Endothelial cell of umbilical vein (primary cell): ENCODE results near the gene BDH1. TPM values are rescaled to one million over a fixed set of nuclear protein-coding genes. Genes with fewer than 3 reads are reported as not detected.

Source experiments
- BruUV-seq: library from RNA; stranded (reverse); fragments of 400-500 nt; replicated peaks from 2 replicates; lab custom pipeline; 2021; lab: Mats Ljungman, UMichigan
- CTCF ChIA-PET: fragments of 300-600, 350-600 bp; sonication (Branson Sonifier 250); formaldehyde crosslinking; loops from one replicate; lab custom pipeline; 2021; ENCODE audit warnings: antibody characterized with exemption, inconsistent platforms; lab: Charles Lee
- POLR2A ChIA-PET: fragments of 300-600, 350-600 bp; sonication (Branson Sonifier 250); formaldehyde crosslinking; loops from one replicate; lab custom pipeline; 2021; ENCODE audit warnings: antibody characterized with exemption, inconsistent platforms; lab: Charles Lee
- DNase-seq: peaks from one replicate; pipeline ENCODE4 v3.0.0-alpha.2; 2011; ENCODE audit warnings: low read depth, low spot score
- FAIRE-seq: peaks from 2 replicates; lab custom pipeline; 2011; peaks lifted over from hg19 to GRCh38; lab: Jason Lieb, UNC
- H2AFZ ChIP-seq: 2 replicates; pipeline ENCODE4 v1.6.0; 2012; ENCODE audit warnings: low read depth, low read length, control low read depth, inconsistent platforms
- H3K27ac ChIP-seq: 2 replicates; pipeline ENCODE4 v1.5.1; 2011; ENCODE audit warnings: low read depth, mild to moderate bottlenecking, control low read depth, low read length, moderate library complexity; ENCODE audit not compliant: insufficient read depth
- H3K27me3 ChIP-seq, 2 experiments: 2 replicates each; pipeline versions ENCODE4 v1.6.0 to v1.6.1; 2011; ENCODE audit warnings: low read length in 2 of 2, mixed read lengths in 1 of 2; ENCODE audit not compliant: control insufficient read depth in 2 of 2, insufficient read depth in 2 of 2
- H3K36me3 ChIP-seq, 2 experiments: 2 replicates in 1 of 2; 3 replicates in 1 of 2; pipeline ENCODE4 v1.5.1; 2011; ENCODE audit warnings: low read length in 2 of 2, mild to moderate bottlenecking in 1 of 2, moderate library complexity in 1 of 2; ENCODE audit not compliant: control insufficient read depth in 2 of 2, insufficient read depth in 2 of 2; ENCODE audit errors: extremely low read depth in 1 of 2
- H3K4me1 ChIP-seq: 3 replicates; pipeline ENCODE4 v1.5.1; 2011; ENCODE audit warnings: mild to moderate bottlenecking, low read length; ENCODE audit not compliant: control insufficient read depth, insufficient read depth; ENCODE audit errors: extremely low read depth
- H3K4me2 ChIP-seq: 2 replicates; pipeline ENCODE4 v1.6.1; 2011; ENCODE audit warnings: low read length, control low read depth, mixed read lengths; ENCODE audit not compliant: insufficient read depth
- H3K4me3 ChIP-seq, 3 experiments: fragments of 200-600 bp in 1 of 3; sonication (generic), shearing (Covaris generic) in 1 of 3; replicated peaks in 1 of 3; 2 replicates each; pipeline ENCODE4 v1.5.1; 2011 to 2016; ENCODE audit warnings: control low read depth in 3 of 3, low read length in 3 of 3, mild to moderate bottlenecking in 2 of 3, inconsistent platforms in 1 of 3, low read depth in 1 of 3, moderate library complexity in 1 of 3; ENCODE audit not compliant: insufficient read depth in 1 of 3
- H3K79me2 ChIP-seq: 2 replicates; pipeline ENCODE4 v1.6.0; 2012; ENCODE audit warnings: low read length, inconsistent platforms; ENCODE audit not compliant: control insufficient read depth, insufficient read depth
- H3K9ac ChIP-seq: replicated peaks from 2 replicates; pipeline ENCODE3; 2011; ENCODE audit warnings: low read length, control low read depth; ENCODE audit not compliant: insufficient read depth; ENCODE audit errors: extremely low read depth
- H3K9me1 ChIP-seq: replicated peaks from 3 replicates; pipeline ENCODE4 v1.6.0; 2011; ENCODE audit warnings: mild to moderate bottlenecking, low read length; ENCODE audit not compliant: control insufficient read depth, insufficient read depth; ENCODE audit errors: extremely low read depth
- H3K9me3 ChIP-seq: replicated peaks from 2 replicates; pipeline ENCODE4 v1.5.1; 2012; ENCODE audit warnings: low read length, inconsistent platforms; ENCODE audit not compliant: control insufficient read depth, insufficient read depth
- H4K20me1 ChIP-seq: replicated peaks from 2 replicates; pipeline ENCODE3; 2011; ENCODE audit warnings: mild to moderate bottlenecking, low read length; ENCODE audit not compliant: control insufficient read depth, insufficient read depth; ENCODE audit errors: extremely low read depth
- CTCF ChIP-seq, 2 donors: IDR thresholded peaks; 1 replicate in 1 of 2; 2 replicates in 1 of 2; pipeline ENCODE4 v1.5.1; 2011; ENCODE audit warnings: low read length in 2 of 2, mild to moderate bottlenecking in 2 of 2, moderate library complexity in 2 of 2, control low read depth in 1 of 2, inconsistent platforms in 1 of 2, low read depth in 1 of 2; ENCODE audit not compliant: insufficient read depth in 1 of 2; ENCODE audit errors: extremely low read depth in 1 of 2
- EZH2 ChIP-seq: IDR thresholded peaks from 2 replicates; pipeline ENCODE4 v1.6.1; 2012; ENCODE audit warnings: borderline replicate concordance, low read depth, mild to moderate bottlenecking, moderate library complexity, low read length, inconsistent platforms; ENCODE audit not compliant: severe bottlenecking
- FOS ChIP-seq: IDR thresholded peaks from 2 replicates; pipeline ENCODE4 v1.6.1; 2011; ENCODE audit warnings: mild to moderate bottlenecking, low read length, moderate library complexity, borderline replicate concordance; ENCODE audit not compliant: insufficient read depth
- GATA2 ChIP-seq: IDR thresholded peaks from 2 replicates; pipeline ENCODE4 v1.7.0; 2011; ENCODE audit warnings: low read depth, mild to moderate bottlenecking, moderate library complexity, mixed read lengths, low read length; ENCODE audit not compliant: insufficient read length, insufficient read depth
- JUN ChIP-seq: IDR thresholded peaks from 2 replicates; pipeline ENCODE4 v1.6.1; 2011; ENCODE audit warnings: borderline replicate concordance, low read depth; ENCODE audit not compliant: insufficient read length, insufficient read depth
- MAX ChIP-seq: IDR thresholded peaks from 2 replicates; pipeline ENCODE4 v1.6.1; 2011; ENCODE audit not compliant: insufficient read depth, insufficient read length
- MYC ChIP-seq: IDR thresholded peaks from one replicate; pipeline ENCODE4 v1.6.1; 2011; ENCODE audit warnings: mild to moderate bottlenecking, low read depth, low read length
- POLR2A ChIP-seq: IDR thresholded peaks from 2 replicates; pipeline ENCODE4 v1.6.1; 2012; ENCODE audit warnings: low read depth, mild to moderate bottlenecking, control low read depth, low read length
- POLR2AphosphoS5 ChIP-seq: IDR thresholded peaks from 2 replicates; pipeline ENCODE4 v1.6.1; 2012; ENCODE audit warnings: low read depth, mild to moderate bottlenecking, control low read depth, low read length, moderate library complexity; ENCODE audit not compliant: insufficient read depth
- dilution Hi-C: fragments of 300-500 bp; cut with MboI; formaldehyde crosslinking; loops from one replicate; pipeline ENCODE4 v1.15.0; 2019; ENCODE audit warnings: low sequenced_read_pairs; ENCODE audit not compliant: extremely low pct_ligation_motif_present
- intact Hi-C: fragments of 100-400 bp; cut with micrococcal nuclease; formaldehyde crosslinking; loops from one replicate; pipeline ENCODE4 v1.10.0; 2022
- polyA plus RNA-seq, 4 experiments: library from polyadenylated mRNA; depleted of rRNA in 3 of 4; stranded (reverse) in 3 of 4; unstranded in 1 of 4; fragments of >200 nt; gene quantifications; 2 replicates each; pipeline versions ENCODE4 v1.2.1 to v1.2.3, GENCODE V29; 2011 to 2012; ENCODE audit warnings: missing spikeins in 1 of 4
- total RNA-seq: library from RNA; stranded (reverse); gene quantifications from 2 replicates; pipeline ENCODE4 v1.2.3, GENCODE V29; 2021

BDH1 gene
- total and polyA plus RNA-seq, 2 donors (not counting 3 experiments of a cell fraction or from before 2014, with no cell fraction given), result 6.9 to 12.2 TPM

- Histone ChIP-seq H3K79me2 (no peaks in the 10 kb centered on the region), H3K4me3 (no peak overlapping the region), H3K9me3 (no peaks in the 10 kb centered on the region), H2AFZ (no peak overlapping the region), H3K4me2 (no peak overlapping the region), H3K27ac (no peak overlapping the region), H3K9ac (no peak overlapping the region), H3K9me1 (no peaks in the 10 kb centered on the region), H3K4me1 (no peaks in the 10 kb centered on the region), H3K36me3 (no peaks in the 10 kb centered on the region), H4K20me1 (no peaks in the 10 kb centered on the region), H3K27me3 (no peaks in the 10 kb centered on the region)
- ChIA-PET CTCF (interaction anchor here (1.2 to 6.2 kb wide), 3 partner anchors 13 to 25 kb away, joined by 4 to 70 read pairs (median 5); no protein-coding TSS in a partner anchor), POLR2A (no interaction called here)
- dilution Hi-C loops (no loop called here), intact Hi-C loops (no loop called here)
- FAIRE-seq (no peak), DNase-seq (no peak)
- no TSS peak for BruUV-seq
- TF ChIP-seq JUN (no peak), MAX (no peak), CTCF (IDR thresholded peaks at IDR 0.05; ENCODE audit: extremely low read depth in 1 of 2, insufficient read depth in 1 of 2, low read depth in 1 of 2, low read length in 2 of 2) (no peak), GATA2 (no peak), FOS (no peak), POLR2AphosphoS5 (no peak), MYC (no peak), EZH2 (no peak), POLR2A (no peak)
Observed at GRCh38 chr3:197586181-197586580, 30.4 kb upstream of the BDH1 start.
